WTC11 (cell line): ENCODE measurements around the gene NCKAP5L.

Experiments used
- ATF2 ChIP-seq: sonication (generic); formaldehyde crosslinking; IDR thresholded peaks from 2 replicates; pipeline ENCODE4 v1.8.1; 2022; ENCODE audit warnings: low read depth, missing genetic modification reagents, borderline replicate concordance
- CTCF ChIP-seq: fragments of 200-600 bp; IDR thresholded peaks from 2 replicates; pipeline ENCODE4 v1.8.0; 2022; ENCODE audit warnings: antibody characterized with exemption
- ELF4 ChIP-seq: sonication (generic); formaldehyde crosslinking; IDR thresholded peaks from 2 replicates; pipeline ENCODE4 v1.8.1; 2022; ENCODE audit warnings: low read depth, mild to moderate bottlenecking, moderate library complexity, missing genetic modification reagents
- FOXJ3 ChIP-seq: sonication (generic); formaldehyde crosslinking; IDR thresholded peaks from 2 replicates; pipeline ENCODE4 v1.9.0; 2021; ENCODE audit warnings: missing genetic modification reagents, mild to moderate bottlenecking, borderline replicate concordance
- NFE2L1 ChIP-seq: sonication (generic); formaldehyde crosslinking; IDR thresholded peaks from 2 replicates; pipeline ENCODE4 v1.8.1; 2023; ENCODE audit warnings: missing genetic modification reagents
- TEAD4 ChIP-seq: sonication (generic); formaldehyde crosslinking; IDR thresholded peaks from 2 replicates; pipeline ENCODE4 v1.8.0; 2022; ENCODE audit warnings: mild to moderate bottlenecking, missing genetic modification reagents
- USF2 ChIP-seq: sonication (generic); formaldehyde crosslinking; IDR thresholded peaks from 2 replicates; pipeline ENCODE4 v1.8.1; 2023; ENCODE audit warnings: mild to moderate bottlenecking, missing genetic modification reagents, moderate library complexity
- ZNF138 ChIP-seq: sonication (generic); formaldehyde crosslinking; conservative IDR thresholded peaks from 2 replicates; pipeline ENCODE4 v1.8.1; 2022; ENCODE audit warnings: mild to moderate bottlenecking, moderate library complexity, missing genetic modification reagents

GRCh38 chr12:49825971-49826421, 2.2 kb downstream of the NCKAP5L start:
- TF ChIP-seq FOXJ3 (no peak), ELF4 (CRISPR knock-in tag) (no peak), CTCF (no peak), NFE2L1 (CRISPR knock-in tag) (no peak), USF2 (CRISPR knock-in tag) (no peak), ZNF138 (CRISPR knock-in tag) (no peak), ATF2 (CRISPR knock-in tag) (no peak), TEAD4 (CRISPR knock-in tag) (no peak)
